Liver (tissue), 9 donors: ENCODE results near the gene CYP26C1. TPM values are rescaled to one million over a fixed set of nuclear protein-coding genes. Genes with fewer than 3 reads are reported as not detected.

ENCODE experiments used
- DNase-seq: peaks from one replicate; pipeline ENCODE4 v3.0.0-alpha.2; 2017; ENCODE audit warnings: low spot score
- H3K27ac ChIP-seq, 2 donors: one replicate each; pipeline ENCODE4 v1.7.0; 2013; ENCODE audit warnings: inconsistent platforms in 2 of 2, low read length in 2 of 2, control low read depth in 1 of 2, low read depth in 1 of 2, mild to moderate bottlenecking in 1 of 2
- H3K27me3 ChIP-seq, 4 donors: one replicate each; pipeline versions ENCODE4 v1.6.1 to v1.7.0; 2013; ENCODE audit warnings: low read length in 3 of 4, inconsistent platforms in 1 of 4, mild to moderate bottlenecking in 1 of 4, moderate library complexity in 1 of 4; ENCODE audit not compliant: control insufficient read depth in 4 of 4, insufficient read depth in 4 of 4
- H3K36me3 ChIP-seq, 4 donors: one replicate each; pipeline versions ENCODE4 v1.6.1 to v1.7.0; 2013; ENCODE audit warnings: low read length in 3 of 4, mild to moderate bottlenecking in 3 of 4, low read depth in 1 of 4, moderate library complexity in 1 of 4; ENCODE audit not compliant: control insufficient read depth in 4 of 4, insufficient read depth in 3 of 4
- H3K4me1 ChIP-seq, 4 donors: one replicate each; pipeline versions ENCODE4 v1.6.1 to v1.7.0; 2013; ENCODE audit warnings: low read length in 3 of 4, mild to moderate bottlenecking in 3 of 4, moderate library complexity in 1 of 4; ENCODE audit not compliant: control insufficient read depth in 4 of 4, insufficient read depth in 4 of 4
- H3K4me3 ChIP-seq, 3 donors: one replicate each; pipeline versions ENCODE4 v1.6.1 to v1.7.0; 2013; ENCODE audit warnings: low read length in 3 of 3, control low read depth in 1 of 3, low read depth in 1 of 3, mild to moderate bottlenecking in 1 of 3
- H3K9ac ChIP-seq, 2 donors: one replicate each; pipeline ENCODE4 v1.7.0; 2013; ENCODE audit warnings: low read length in 2 of 2, mild to moderate bottlenecking in 2 of 2, moderate library complexity in 2 of 2, control low read depth in 1 of 2, low read depth in 1 of 2
- H3K9me3 ChIP-seq, 4 donors: one replicate each; pipeline versions ENCODE4 v1.6.1 to v1.7.0; 2013; ENCODE audit warnings: low read length in 3 of 4; ENCODE audit not compliant: control insufficient read depth in 4 of 4
- EGR1 ChIP-seq, 2 donors: IDR thresholded peaks; 2 replicates each; pipeline ENCODE4 v1.6.1; 2016 to 2018; ENCODE audit warnings: antibody characterized with exemption in 2 of 2, low read depth in 2 of 2
- FOXA1 ChIP-seq: IDR thresholded peaks from 2 replicates; pipeline ENCODE4 v1.6.1; 2016; ENCODE audit warnings: antibody characterized with exemption
- FOXA2 ChIP-seq: IDR thresholded peaks from 2 replicates; pipeline ENCODE4 v1.6.1; 2016; ENCODE audit warnings: antibody characterized with exemption
- GABPA ChIP-seq, 2 donors: IDR thresholded peaks in 1 of 2; conservative IDR thresholded peaks in 1 of 2; 2 replicates each; pipeline ENCODE4 v1.6.1; 2016; ENCODE audit warnings: antibody characterized with exemption in 2 of 2, mild to moderate bottlenecking in 1 of 2, moderate library complexity in 1 of 2
- HNF4A ChIP-seq, 2 donors: conservative IDR thresholded peaks; 2 replicates each; pipeline ENCODE4 v1.6.1; 2016; ENCODE audit warnings: antibody characterized with exemption in 2 of 2, mild to moderate bottlenecking in 2 of 2
- HNF4G ChIP-seq: IDR thresholded peaks from 2 replicates; pipeline ENCODE4 v1.6.1; 2016; ENCODE audit warnings: antibody characterized with exemption
- JUND ChIP-seq, 2 donors: IDR thresholded peaks; 2 replicates each; pipeline ENCODE4 v1.6.1; 2016; ENCODE audit warnings: antibody characterized with exemption in 2 of 2
- NR2F2 ChIP-seq: IDR thresholded peaks from 2 replicates; pipeline ENCODE4 v1.6.1; 2016; ENCODE audit warnings: antibody characterized with exemption
- RAD21 ChIP-seq, 2 donors: IDR thresholded peaks; 2 replicates each; pipeline ENCODE4 v1.6.1; 2016; ENCODE audit warnings: antibody characterized with exemption in 2 of 2, mild to moderate bottlenecking in 2 of 2
- TAF1 ChIP-seq: conservative IDR thresholded peaks from 2 replicates; pipeline ENCODE4 v1.6.1; 2016; ENCODE audit warnings: antibody characterized with exemption, mild to moderate bottlenecking
- YY1 ChIP-seq: IDR thresholded peaks from 2 replicates; pipeline ENCODE4 v1.6.1; 2016; ENCODE audit warnings: antibody characterized with exemption, mild to moderate bottlenecking
- WGBS: extraction: QIAGEN DNeasy Blood & Tissue Kit; methylation state at CpG from one replicate; pipeline ENCODE4 v1.1.7; 2013; 5-methylcytosine and 5-hydroxymethylcytosine counted together
- polyA plus RNA-seq, 2 donors: library from polyadenylated mRNA; stranded (reverse) in 1 of 2; unstranded in 1 of 2; fragments of 200-250 nt in 1 of 2; fragments of >200 nt in 1 of 2; fragmentation: Nextera tagmentation in 1 of 2; extraction: Ambion mirVana in 1 of 2; gene quantifications; one replicate each; pipeline versions ENCODE4 v1.2.1 to v1.2.3, GENCODE V29; 2013 to 2015
- total RNA-seq, 2 donors: library from RNA; depleted of rRNA; stranded (reverse); fragments of >200 nt; gene quantifications; one replicate each; pipeline ENCODE4 v1.2.3, GENCODE V29; 2014
- TF ChIP-seq, protein P1 (sequence below): IDR thresholded peaks from 2 replicates; pipeline ENCODE4 v1.6.1; 2016; ENCODE audit warnings: antibody characterized with exemption, mild to moderate bottlenecking
- TF ChIP-seq, protein P2 (sequence below): fragments of 150-350 bp; IDR thresholded peaks from 2 replicates; pipeline ENCODE4 v1.5.1; 2017; ENCODE audit warnings: improper control_type of control experiment, low read depth, low read length; ENCODE audit not compliant: missing input control
- TF ChIP-seq, protein P3 (sequence below): IDR thresholded peaks from 2 replicates; pipeline ENCODE4 v1.6.1; 2016; ENCODE audit warnings: antibody characterized with exemption
- TF ChIP-seq, protein P4 (sequence below): IDR thresholded peaks from 2 replicates; pipeline ENCODE4 v1.6.1; 2016; ENCODE audit warnings: antibody characterized with exemption
- donor health status: healthy.
- donor health status: healthy.
- donor health status: healthy.
- donor health status: healthy.
- donor health status: healthy.

The CYP26C1 gene
- total and polyA plus RNA-seq, 4 donors = 0.09 to 0.25 TPM; not detected in 2

DNA sequence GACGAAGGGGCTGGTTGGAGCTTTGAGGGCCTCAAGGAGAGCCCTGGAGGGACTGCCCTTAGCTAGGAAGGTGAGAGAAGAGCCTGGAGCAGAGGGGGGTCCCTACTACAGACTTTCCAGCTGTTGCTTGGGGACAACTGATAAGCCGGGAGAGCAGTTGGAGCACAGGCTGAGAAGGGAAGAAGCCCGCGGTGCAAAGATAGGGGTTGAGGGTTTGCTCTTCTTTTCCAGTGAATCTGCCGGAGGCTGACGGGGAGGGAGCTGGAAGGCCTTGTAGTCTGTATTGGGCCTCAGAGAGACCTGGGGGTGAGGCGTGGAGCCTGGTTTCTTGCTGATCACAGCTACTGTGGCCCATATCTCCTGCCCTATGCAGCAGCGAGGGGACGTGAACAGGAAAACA, 36.8 kb downstream of the CYP26C1 start (continued):
- TF ChIP-seq, protein P1, sequence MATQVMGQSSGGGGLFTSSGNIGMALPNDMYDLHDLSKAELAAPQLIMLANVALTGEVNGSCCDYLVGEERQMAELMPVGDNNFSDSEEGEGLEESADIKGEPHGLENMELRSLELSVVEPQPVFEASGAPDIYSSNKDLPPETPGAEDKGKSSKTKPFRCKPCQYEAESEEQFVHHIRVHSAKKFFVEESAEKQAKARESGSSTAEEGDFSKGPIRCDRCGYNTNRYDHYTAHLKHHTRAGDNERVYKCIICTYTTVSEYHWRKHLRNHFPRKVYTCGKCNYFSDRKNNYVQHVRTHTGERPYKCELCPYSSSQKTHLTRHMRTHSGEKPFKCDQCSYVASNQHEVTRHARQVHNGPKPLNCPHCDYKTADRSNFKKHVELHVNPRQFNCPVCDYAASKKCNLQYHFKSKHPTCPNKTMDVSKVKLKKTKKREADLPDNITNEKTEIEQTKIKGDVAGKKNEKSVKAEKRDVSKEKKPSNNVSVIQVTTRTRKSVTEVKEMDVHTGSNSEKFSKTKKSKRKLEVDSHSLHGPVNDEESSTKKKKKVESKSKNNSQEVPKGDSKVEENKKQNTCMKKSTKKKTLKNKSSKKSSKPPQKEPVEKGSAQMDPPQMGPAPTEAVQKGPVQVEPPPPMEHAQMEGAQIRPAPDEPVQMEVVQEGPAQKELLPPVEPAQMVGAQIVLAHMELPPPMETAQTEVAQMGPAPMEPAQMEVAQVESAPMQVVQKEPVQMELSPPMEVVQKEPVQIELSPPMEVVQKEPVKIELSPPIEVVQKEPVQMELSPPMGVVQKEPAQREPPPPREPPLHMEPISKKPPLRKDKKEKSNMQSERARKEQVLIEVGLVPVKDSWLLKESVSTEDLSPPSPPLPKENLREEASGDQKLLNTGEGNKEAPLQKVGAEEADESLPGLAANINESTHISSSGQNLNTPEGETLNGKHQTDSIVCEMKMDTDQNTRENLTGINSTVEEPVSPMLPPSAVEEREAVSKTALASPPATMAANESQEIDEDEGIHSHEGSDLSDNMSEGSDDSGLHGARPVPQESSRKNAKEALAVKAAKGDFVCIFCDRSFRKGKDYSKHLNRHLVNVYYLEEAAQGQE = no peak

DNA sequence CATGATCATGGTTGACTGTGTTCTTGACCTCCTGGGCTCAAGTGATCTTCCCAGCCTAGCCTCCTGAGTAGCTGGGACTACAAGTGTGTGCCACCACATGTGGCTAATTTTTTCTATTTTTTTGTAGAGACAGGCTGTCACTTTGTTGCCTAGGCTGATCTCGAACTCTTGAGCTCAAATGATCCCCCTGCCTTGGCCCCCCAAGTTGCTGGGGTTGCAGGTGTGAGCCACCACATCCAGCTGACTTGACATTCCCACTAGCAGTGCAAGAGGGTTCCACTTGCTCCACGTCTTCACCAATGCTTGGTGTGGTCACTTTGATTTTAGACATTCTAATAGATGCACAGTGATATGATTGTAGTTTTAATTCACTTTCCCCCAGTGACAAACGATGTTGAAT, 38.2 kb downstream of the CYP26C1 start:
- WGBS = 91% methylated on average over 3 of the region's 3 CpGs
- Histone ChIP-seq H3K27ac (no peak overlapping the region), H3K9me3 (no peaks in the 10 kb centered on the region), H3K4me1 (no peaks in the 10 kb centered on the region), H3K36me3 (no peaks in the 10 kb centered on the region), H3K4me3 (no peak overlapping the region), H3K9ac (no peak overlapping the region), H3K27me3 (no peaks in the 10 kb centered on the region)
- TF ChIP-seq HNF4G (no peak), FOXA2 (no peak), RAD21 (IDR thresholded peaks at IDR 0.05) (no peak), FOXA1 (no peak), EGR1 (IDR thresholded peaks at IDR 0.05; ENCODE audit: low read depth in 2 of 2) (no peak)
- TF ChIP-seq, protein P2, sequence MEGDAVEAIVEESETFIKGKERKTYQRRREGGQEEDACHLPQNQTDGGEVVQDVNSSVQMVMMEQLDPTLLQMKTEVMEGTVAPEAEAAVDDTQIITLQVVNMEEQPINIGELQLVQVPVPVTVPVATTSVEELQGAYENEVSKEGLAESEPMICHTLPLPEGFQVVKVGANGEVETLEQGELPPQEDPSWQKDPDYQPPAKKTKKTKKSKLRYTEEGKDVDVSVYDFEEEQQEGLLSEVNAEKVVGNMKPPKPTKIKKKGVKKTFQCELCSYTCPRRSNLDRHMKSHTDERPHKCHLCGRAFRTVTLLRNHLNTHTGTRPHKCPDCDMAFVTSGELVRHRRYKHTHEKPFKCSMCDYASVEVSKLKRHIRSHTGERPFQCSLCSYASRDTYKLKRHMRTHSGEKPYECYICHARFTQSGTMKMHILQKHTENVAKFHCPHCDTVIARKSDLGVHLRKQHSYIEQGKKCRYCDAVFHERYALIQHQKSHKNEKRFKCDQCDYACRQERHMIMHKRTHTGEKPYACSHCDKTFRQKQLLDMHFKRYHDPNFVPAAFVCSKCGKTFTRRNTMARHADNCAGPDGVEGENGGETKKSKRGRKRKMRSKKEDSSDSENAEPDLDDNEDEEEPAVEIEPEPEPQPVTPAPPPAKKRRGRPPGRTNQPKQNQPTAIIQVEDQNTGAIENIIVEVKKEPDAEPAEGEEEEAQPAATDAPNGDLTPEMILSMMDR = no peak
- no peak for DNase-seq

DNA sequence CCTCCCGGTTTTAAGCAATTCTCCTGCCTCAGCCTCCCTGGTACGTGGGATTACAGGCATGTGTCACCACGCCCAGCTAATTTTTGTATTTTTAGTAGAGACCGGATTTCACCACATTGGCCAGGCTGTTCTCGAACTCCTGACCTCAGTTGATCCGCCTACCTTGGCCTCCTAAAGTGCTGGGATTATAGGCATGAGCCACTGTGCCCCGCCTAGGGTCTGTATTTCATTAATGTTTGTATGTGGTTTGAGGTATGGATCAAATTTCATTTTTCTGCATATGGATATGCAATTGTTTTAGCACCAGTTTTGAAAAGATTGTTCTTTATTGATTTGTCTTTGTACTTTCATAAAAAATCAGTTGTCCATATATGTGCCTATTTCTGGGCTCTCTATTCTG, 39.1 kb downstream of the CYP26C1 start:
- no peak overlapping the region for H3K4me3 ChIP-seq
- H3K27me3 ChIP-seq = no peaks in the 10 kb centered on the region
- H3K9ac ChIP-seq = no peak overlapping the region
- H3K36me3 ChIP-seq = no peaks in the 10 kb centered on the region
- no peaks in the 10 kb centered on the region for H3K9me3 ChIP-seq
- WGBS = 94% methylated on average over 7 of the region's 7 CpGs
- TF ChIP-seq FOXA2 (no peak), GABPA (IDR thresholded peaks at IDR 0.05 in 1 of 2, conservative IDR thresholded peaks at IDR 0.05 in 1 of 2) (no peak), RAD21 (IDR thresholded peaks at IDR 0.05) (no peak), HNF4A (conservative IDR thresholded peaks at IDR 0.05) (no peak), TAF1 (no peak), YY1 (no peak), NR2F2 (no peak), FOXA1 (no peak), JUND (IDR thresholded peaks at IDR 0.05) (no peak)
- TF ChIP-seq, protein P2 = no peak
- TF ChIP-seq, protein P1 = no peak
- TF ChIP-seq, protein P3, sequence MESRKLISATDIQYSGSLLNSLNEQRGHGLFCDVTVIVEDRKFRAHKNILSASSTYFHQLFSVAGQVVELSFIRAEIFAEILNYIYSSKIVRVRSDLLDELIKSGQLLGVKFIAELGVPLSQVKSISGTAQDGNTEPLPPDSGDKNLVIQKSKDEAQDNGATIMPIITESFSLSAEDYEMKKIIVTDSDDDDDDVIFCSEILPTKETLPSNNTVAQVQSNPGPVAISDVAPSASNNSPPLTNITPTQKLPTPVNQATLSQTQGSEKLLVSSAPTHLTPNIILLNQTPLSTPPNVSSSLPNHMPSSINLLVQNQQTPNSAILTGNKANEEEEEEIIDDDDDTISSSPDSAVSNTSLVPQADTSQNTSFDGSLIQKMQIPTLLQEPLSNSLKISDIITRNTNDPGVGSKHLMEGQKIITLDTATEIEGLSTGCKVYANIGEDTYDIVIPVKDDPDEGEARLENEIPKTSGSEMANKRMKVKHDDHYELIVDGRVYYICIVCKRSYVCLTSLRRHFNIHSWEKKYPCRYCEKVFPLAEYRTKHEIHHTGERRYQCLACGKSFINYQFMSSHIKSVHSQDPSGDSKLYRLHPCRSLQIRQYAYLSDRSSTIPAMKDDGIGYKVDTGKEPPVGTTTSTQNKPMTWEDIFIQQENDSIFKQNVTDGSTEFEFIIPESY = no peak
- TF ChIP-seq, protein P4, sequence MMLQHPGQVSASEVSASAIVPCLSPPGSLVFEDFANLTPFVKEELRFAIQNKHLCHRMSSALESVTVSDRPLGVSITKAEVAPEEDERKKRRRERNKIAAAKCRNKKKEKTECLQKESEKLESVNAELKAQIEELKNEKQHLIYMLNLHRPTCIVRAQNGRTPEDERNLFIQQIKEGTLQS = no peak
- no peak for DNase-seq
- H3K4me1 ChIP-seq = no peaks in the 10 kb centered on the region
- H3K27ac ChIP-seq = no peak overlapping the region
